ENCODE results near the gene PLEKHG5. TPM values are rescaled to one million over a fixed set of nuclear protein-coding genes. Genes with fewer than 3 reads are reported as not detected.
A peak's percentile ranks its signal among the peaks of the same experiment; 100 is the strongest.

PLEKHG5 gene
- total and polyA plus RNA-seq, 2 donors (not counting 1 experiment from before 2014, with no cell fraction given), result 0.13 to 0.20 TPM

DNA sequence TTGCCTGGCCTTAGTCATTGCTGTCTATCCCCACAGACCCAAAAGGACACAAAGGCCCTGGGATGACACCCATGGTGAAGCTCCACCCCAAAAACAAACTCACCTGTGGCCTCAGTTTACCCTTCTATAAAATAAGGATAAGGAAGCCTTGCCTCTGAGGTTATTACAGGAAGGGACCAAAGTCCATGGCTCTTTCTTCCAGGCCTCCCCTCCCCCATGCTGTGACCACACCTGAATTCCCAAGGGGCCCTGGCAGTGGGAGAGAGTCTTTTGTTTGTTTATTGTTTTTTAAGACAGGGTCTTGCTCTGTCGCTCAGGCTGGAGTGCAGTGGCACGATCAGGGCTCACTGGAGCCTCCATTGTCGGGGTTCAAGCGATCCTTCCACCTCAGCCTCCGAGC, 15.0 kb downstream of the PLEKHG5 start:
- Mint-ChIP-seq H3K4me3 (no peak overlapping the region), H3K9me3 (ENCODE audit: insufficient read depth) (no peaks in the 10 kb centered on the region), H3K27me3 (peaks cover 6% of the 10 kb centered on the region), H3K4me1 (peaks cover 2% of the 10 kb centered on the region), H3K27ac (no peak overlapping the region)
- no peak overlapping the region for H3K27ac ChIP-seq (ENCODE audit: low read length in 2 of 2)
- no peak overlapping the region for H3K9ac ChIP-seq (ENCODE audit: low read length)
- no peak for TF ChIP-seq CTCF (IDR thresholded peaks at IDR 0.05)
- TF ChIP-seq EZH2 (IDR thresholded peaks at IDR 0.05; ENCODE audit: borderline replicate concordance, insufficient read depth, low read depth, low read length, poor library complexity, severe bottlenecking), result no peak
- POLR2A ChIA-PET, result no interaction called here
- no peak for ATAC-seq (ENCODE audit: low read depth)
- H3K9me3 ChIP-seq (ENCODE audit: control extremely low read depth in 1 of 3, control insufficient read depth in 2 of 3, insufficient read depth in 1 of 3, low read length in 2 of 3), result no peaks in the 10 kb centered on the region
- no peaks in the 10 kb centered on the region for H3K36me3 ChIP-seq (replicated peaks in 1 of 2; ENCODE audit: control extremely low read depth in 1 of 2, control insufficient read depth in 1 of 2, extremely low read depth in 1 of 2, insufficient read depth in 2 of 2, low read length in 1 of 2)
- intact Hi-C loops (cut with micrococcal nuclease), result no loop called here
- CTCF ChIA-PET, result interaction anchor here (0.8 to 1.8 kb wide), 6 partner anchors 9 to 229 kb away, joined by 3 to 6 read pairs (median 3); no protein-coding TSS in a partner anchor
- no peak overlapping the region for H2AFZ ChIP-seq (ENCODE audit: insufficient read depth, low read depth, low read length, poor library complexity, severe bottlenecking)
- H3K79me2 ChIP-seq (ENCODE audit: control insufficient read depth, insufficient read depth, low read length), result no peaks in the 10 kb centered on the region
- 91% methylated on average over 5 of the region's 5 CpGs for WGBS (ENCODE audit: insufficient coverage)
- H3K4me1 ChIP-seq (ENCODE audit: control insufficient read depth in 2 of 2, insufficient read depth in 2 of 2, low read length in 2 of 2), result peaks cover 2 to 6% of the 10 kb centered on the region in 2 donors
- H3K4me2 ChIP-seq (replicated peaks; ENCODE audit: low read depth, low read length, poor library complexity, severe bottlenecking), result no peak overlapping the region
- peaks cover 0 to 4% (median 0%) of the 10 kb centered on the region in 4 experiments for H3K27me3 ChIP-seq (replicated peaks in 1 of 4; ENCODE audit: control extremely low read depth in 1 of 4, control insufficient read depth in 3 of 4, insufficient read depth in 4 of 4, low read length in 3 of 4)
- DNase-seq, result no peak
- H3K4me3 ChIP-seq (ENCODE audit: control extremely low read depth in 1 of 5, extremely low read depth in 1 of 5, insufficient read depth in 1 of 5, low read depth in 2 of 5, low read length in 4 of 5), result no peak overlapping the region
- H4K20me1 ChIP-seq (ENCODE audit: control insufficient read depth, insufficient read depth, low read length, poor library complexity, severe bottlenecking), result no peaks in the 10 kb centered on the region

DNA sequence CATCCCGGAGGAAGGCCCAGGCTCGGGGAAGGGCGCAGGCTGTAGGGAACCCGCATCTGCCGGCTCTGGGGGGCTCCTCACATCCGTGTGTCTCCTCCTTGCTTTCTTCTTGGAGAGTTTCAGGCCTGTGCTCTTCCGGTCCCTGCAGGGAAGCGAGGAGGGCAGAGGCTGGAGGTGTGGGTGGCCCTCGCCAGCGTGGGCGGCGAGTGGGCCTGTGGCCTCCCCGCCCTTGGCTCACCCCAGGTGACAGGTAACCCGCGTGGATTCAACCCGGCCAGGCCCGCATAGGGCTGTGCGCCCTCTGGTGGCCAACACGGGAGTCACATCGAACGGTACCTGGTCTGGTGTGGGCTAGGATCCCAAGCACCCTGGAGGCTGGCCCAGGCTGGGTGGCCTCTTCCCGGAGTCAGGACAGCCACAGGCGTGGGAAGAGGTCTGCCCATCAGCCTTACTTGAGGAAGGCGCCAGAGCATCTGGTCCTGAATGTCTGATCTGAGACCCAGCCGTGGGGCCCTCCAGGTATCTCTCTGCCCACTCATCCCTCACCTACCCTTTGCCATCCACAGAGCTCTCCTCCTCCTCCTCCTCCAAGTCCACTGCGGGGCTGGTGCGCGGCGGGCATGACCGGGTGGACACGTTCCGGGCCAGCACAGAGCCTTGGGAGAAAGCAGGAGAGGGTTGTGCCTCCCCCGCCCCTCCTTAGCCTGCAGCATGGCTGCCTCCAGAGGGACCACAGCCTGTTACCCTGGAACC, 15.9 kb downstream of the PLEKHG5 start:
- TF ChIP-seq EZH2 (IDR thresholded peaks at IDR 0.05; ENCODE audit: borderline replicate concordance, insufficient read depth, low read depth, low read length, poor library complexity, severe bottlenecking) (no peak), CTCF (IDR thresholded peaks at IDR 0.05) (peak; percentile 95)
- Histone ChIP-seq H3K9ac (ENCODE audit: low read length) (no peak overlapping the region), H3K4me1 (ENCODE audit: control insufficient read depth in 2 of 2, insufficient read depth in 2 of 2, low read length in 2 of 2) (peaks cover 2 to 6% of the 10 kb centered on the region in 2 donors), H3K36me3 (replicated peaks in 1 of 2; ENCODE audit: control extremely low read depth in 1 of 2, control insufficient read depth in 1 of 2, extremely low read depth in 1 of 2, insufficient read depth in 2 of 2, low read length in 1 of 2) (no peaks in the 10 kb centered on the region), H3K4me3 (ENCODE audit: control extremely low read depth in 1 of 5, extremely low read depth in 1 of 5, insufficient read depth in 1 of 5, low read depth in 2 of 5, low read length in 4 of 5) (no peak overlapping the region), H3K27ac (ENCODE audit: low read length in 2 of 2) (no peak overlapping the region), H3K9me3 (ENCODE audit: control extremely low read depth in 1 of 3, control insufficient read depth in 2 of 3, insufficient read depth in 1 of 3, low read length in 2 of 3) (peaks cover 0 to 1% (median 0%) of the 10 kb centered on the region in 3 donors), H4K20me1 (ENCODE audit: control insufficient read depth, insufficient read depth, low read length, poor library complexity, severe bottlenecking) (no peaks in the 10 kb centered on the region), H3K27me3 (replicated peaks in 1 of 4; ENCODE audit: control extremely low read depth in 1 of 4, control insufficient read depth in 3 of 4, insufficient read depth in 4 of 4, low read length in 3 of 4) (peaks cover 0 to 4% (median 0%) of the 10 kb centered on the region in 4 experiments), H2AFZ (ENCODE audit: insufficient read depth, low read depth, low read length, poor library complexity, severe bottlenecking) (peak overlapping the region; percentile 51), H3K79me2 (ENCODE audit: control insufficient read depth, insufficient read depth, low read length) (no peaks in the 10 kb centered on the region), H3K4me2 (replicated peaks; ENCODE audit: low read depth, low read length, poor library complexity, severe bottlenecking) (peak overlapping the region; percentile 22)
- WGBS (ENCODE audit: insufficient coverage), result 32% methylated on average over 33 of the region's 33 CpGs
- POLR2A ChIA-PET, result no interaction called here
- ATAC-seq (ENCODE audit: low read depth) (peak; percentile 90), DNase-seq (peak; percentile 79)
- Mint-ChIP-seq H3K27me3 (peaks cover 3% of the 10 kb centered on the region), H3K4me1 (peaks cover 2% of the 10 kb centered on the region), H3K27ac (no peak overlapping the region), H3K9me3 (ENCODE audit: insufficient read depth) (no peaks in the 10 kb centered on the region), H3K4me3 (no peak overlapping the region)
- intact Hi-C loops (cut with micrococcal nuclease), result no loop called here
- CTCF ChIA-PET, result interaction anchor here (0.9 to 1.8 kb wide), 4 partner anchors 13 to 228 kb away, joined by 3 to 6 read pairs (median 3); no protein-coding TSS in a partner anchor

Measured in B cell (primary cell).